ENCODE data around the gene PRPSAP1.

The PRPSAP1 gene

GRCh38 chr17:76265624-76266243 is 88.0 kb downstream of the PRPSAP1 start:
- DNase-seq (ENCODE audit: low read depth) = no peak

DNA sequence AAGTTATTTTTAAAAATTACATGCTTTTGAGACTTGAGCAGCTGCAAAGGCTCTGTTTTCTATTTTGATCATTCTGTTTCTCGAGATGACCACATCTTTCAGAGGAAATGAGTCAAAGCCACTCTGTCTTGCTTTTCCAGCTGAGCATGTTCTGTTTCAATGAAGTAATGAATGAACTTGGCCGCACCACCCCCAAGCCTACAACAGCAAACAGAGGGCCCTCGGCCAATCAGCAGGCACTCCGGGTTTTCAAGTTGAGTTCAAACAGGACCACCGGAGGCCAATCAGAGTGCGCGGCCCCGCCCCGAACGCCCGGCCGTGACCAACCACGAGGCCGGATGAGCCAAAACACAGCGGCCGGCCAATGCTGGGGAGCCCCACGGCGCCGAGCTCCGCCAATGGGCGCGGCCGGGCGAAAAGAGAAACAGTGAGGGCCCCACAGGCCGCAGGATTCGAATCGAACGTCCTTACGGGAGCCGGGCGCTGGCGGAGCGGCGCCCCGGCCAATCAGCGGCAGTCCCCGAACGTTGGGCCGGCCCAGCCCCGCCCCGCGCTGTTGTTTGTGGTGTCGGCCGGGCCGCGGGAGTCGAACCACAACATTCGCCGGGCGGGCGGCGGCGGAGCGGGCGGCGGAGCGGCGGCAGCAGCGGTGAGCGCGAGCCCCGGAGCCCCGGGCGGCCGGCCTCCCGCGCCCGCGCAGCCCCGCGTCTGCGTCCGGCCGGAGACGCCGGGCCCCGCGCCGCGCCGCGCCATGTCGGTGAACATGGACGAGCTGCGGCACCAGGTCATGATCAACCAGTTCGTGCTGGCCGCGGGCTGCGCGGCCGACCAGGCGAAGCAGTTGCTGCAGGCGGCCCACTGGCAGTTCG is 88.7 kb downstream of the PRPSAP1 start, which contains the start of gene UBALD2:
Gene UBALD2 (plus strand): TSS at position 594 of the 869 bp plus-strand sequence. CDS start 158 bp downstream, at position 752.
- DNase-seq (ENCODE audit: low read depth) = peak; percentile 98

DNA sequence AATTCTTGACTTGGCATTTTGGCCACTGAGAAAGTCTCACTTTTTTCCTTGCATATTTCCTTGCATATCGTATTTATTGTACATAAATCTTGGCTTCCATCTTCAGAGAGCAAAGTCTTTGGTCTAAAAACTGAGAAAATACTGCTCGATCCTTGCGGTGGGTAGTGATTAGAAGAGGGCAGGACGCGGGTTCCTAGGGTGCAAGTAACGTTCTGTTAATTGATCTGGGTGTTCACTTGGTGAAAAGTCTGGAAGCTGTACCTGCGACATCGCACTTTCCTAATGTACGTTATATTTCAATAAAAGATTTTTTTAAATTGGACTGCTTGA is 89.3 kb downstream of the PRPSAP1 start:
- DNase-seq (ENCODE audit: low read depth) = no peak

GRCh38 chr17:76263896-76264295 is 89.8 kb downstream of the PRPSAP1 start:
- DNase-seq (ENCODE audit: low read depth) = no peak

DNA sequence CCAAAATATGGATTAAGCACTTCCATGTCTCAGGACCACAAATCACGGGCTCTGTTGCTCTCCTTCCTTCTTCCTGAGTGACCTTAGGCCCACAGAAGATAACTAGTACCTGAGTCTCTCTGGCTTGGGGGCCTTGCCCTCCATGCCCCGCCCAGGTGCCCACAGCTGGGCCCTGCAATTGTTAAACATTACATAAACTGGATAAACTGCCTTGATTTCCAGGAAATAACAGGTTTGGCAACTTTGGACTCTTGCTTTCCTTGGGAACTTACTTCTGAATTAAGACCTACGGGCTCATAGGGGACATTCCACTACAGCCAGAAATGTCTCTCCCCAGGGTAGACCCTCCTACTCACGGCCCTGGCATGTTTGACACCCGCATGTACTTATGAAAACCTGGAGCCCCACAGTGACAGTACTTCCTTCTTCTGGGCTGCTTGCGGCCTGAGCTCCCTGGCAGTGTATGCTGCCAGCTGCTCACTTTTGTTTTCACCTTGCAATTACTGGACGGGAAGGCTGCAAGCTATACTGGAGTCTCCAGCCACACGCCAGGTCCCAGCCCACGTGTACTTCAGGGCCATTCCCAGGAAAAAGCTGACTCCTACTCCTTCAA is 90.9 kb downstream of the PRPSAP1 start:
- DNase-seq (ENCODE audit: low read depth) = no peak

- DNase-seq (ENCODE audit: low read depth) = no peak
Observed at GRCh38 chr17:76261421-76262215, 92.1 kb downstream of the PRPSAP1 start.

- no peak for DNase-seq (ENCODE audit: low read depth)
Observed at GRCh38 chr17:76260669-76261068, 93.0 kb downstream of the PRPSAP1 start.

GRCh38 chr17:76260220-76260619 is 93.5 kb downstream of the PRPSAP1 start:
- no peak for DNase-seq (ENCODE audit: low read depth)

Data from stimulated activated CD4-positive, alpha-beta T cell treated with anti-CD3 and anti-CD28 coated beads, Interleukin-2, amount 100 ng/mL, for 4 hours (primary cell).